HCT116 (cell line): Measurements from ENCODE around the gene CREB3L1. TPM values are rescaled to one million over a fixed set of nuclear protein-coding genes. Genes with fewer than 3 reads are reported as not detected.

Experiments
- ATAC-seq: fragments of 200-7000 bp; cut with Tn5 transposase; 2 replicates; pipeline ENCODE4 v1.9.1; 2020; ENCODE audit warnings: mild to moderate bottlenecking, moderate library complexity
- BruUV-seq: library from RNA; stranded (reverse); fragments of 400-500 nt; replicated peaks from 2 replicates; lab custom pipeline; 2021; lab: Mats Ljungman, UMichigan
- CTCF ChIA-PET: fragments of 300-600 bp; sonication (Branson Sonifier 250); formaldehyde crosslinking; loops from one replicate; lab custom pipeline; 2021; ENCODE audit warnings: antibody characterized with exemption; lab: Charles Lee
- POLR2A ChIA-PET: fragments of 300-600, 350-600 bp; sonication (Branson Sonifier 250); formaldehyde crosslinking; loops from one replicate; lab custom pipeline; 2021; ENCODE audit warnings: antibody characterized with exemption; lab: Charles Lee
- RAD21 ChIA-PET, 2 experiments: fragments of 300-600 bp; sonication (Branson Sonifier 250); formaldehyde crosslinking; loops; one replicate each; lab custom pipeline; 2023; ENCODE audit warnings: low total read pairs in 2 of 2; ENCODE audit not compliant: uncharacterized antibody in 2 of 2, unreplicated experiment in 2 of 2, low non-redundant PET in 1 of 2; lab: Charles Lee
- DNase-seq: peaks from one replicate; pipeline ENCODE4 v3.0.0-alpha.2; 2010; ENCODE audit warnings: low read depth, low spot score
- H2AFZ ChIP-seq: fragments of 200-600 bp; shearing (Covaris generic), sonication (generic); 2 replicates; pipeline ENCODE4 v1.6.1; 2017; ENCODE audit warnings: low read depth, mixed run types, mixed read lengths, antibody characterized with exemption, low read length; ENCODE audit not compliant: poor library complexity, severe bottlenecking
- H3K27ac ChIP-seq: 2 replicates; pipeline ENCODE4 v1.5.1; 2012; ENCODE audit warnings: low read depth, low read length
- H3K27me3 ChIP-seq: fragments of 200-600 bp; sonication (generic); 2 replicates; pipeline ENCODE4 v1.6.1; 2016; ENCODE audit warnings: mixed run types, low read length, mixed read lengths; ENCODE audit not compliant: insufficient read depth
- H3K36me3 ChIP-seq, 2 experiments: fragments of 200-500 bp in 1 of 2; fragments of 200-600 bp in 1 of 2; sonication (Bioruptor generic) in 1 of 2; sonication (generic) in 1 of 2; 2 replicates each; pipeline versions ENCODE4 v1.5.1 to v1.6.1; 2014 to 2016; ENCODE audit warnings: low read length in 2 of 2, inconsistent platforms in 1 of 2, mixed read lengths in 1 of 2, mixed run types in 1 of 2; ENCODE audit not compliant: insufficient read depth in 2 of 2, control insufficient read depth in 1 of 2
- H3K4me1 ChIP-seq, 2 experiments: fragments of 200-600 bp in 1 of 2; sonication (generic) in 1 of 2; 2 replicates each; pipeline versions ENCODE4 v1.5.1 to v1.6.1; 2012 to 2017; ENCODE audit warnings: low read length in 2 of 2, inconsistent platforms in 1 of 2, mild to moderate bottlenecking in 1 of 2, mixed read lengths in 1 of 2, mixed run types in 1 of 2, moderate library complexity in 1 of 2; ENCODE audit not compliant: insufficient read depth in 2 of 2, control insufficient read depth in 1 of 2
- H3K4me2 ChIP-seq: fragments of 200-600 bp; sonication (generic); 2 replicates; pipeline ENCODE4 v1.6.1; 2017; ENCODE audit warnings: mixed run types, low read length, mixed read lengths
- H3K4me3 ChIP-seq, 2 experiments: fragments of 200-600 bp in 1 of 2; sonication (generic) in 1 of 2; replicated peaks in 1 of 2; 2 replicates each; pipeline ENCODE4 v1.5.1; 2011 to 2016; ENCODE audit warnings: low read length in 2 of 2, control low read depth in 1 of 2, low read depth in 1 of 2, mild to moderate bottlenecking in 1 of 2, mixed read lengths in 1 of 2, mixed run types in 1 of 2
- H3K79me2 ChIP-seq: fragments of 200-600 bp; sonication (generic); 2 replicates; pipeline ENCODE4 v1.6.1; 2017; ENCODE audit warnings: mild to moderate bottlenecking, mixed run types, low read length, moderate library complexity, mixed read lengths; ENCODE audit not compliant: insufficient read depth
- H3K9ac ChIP-seq: fragments of 200-600 bp; sonication (generic); 2 replicates; pipeline ENCODE4 v1.6.1; 2016; ENCODE audit warnings: low read length, mixed read lengths
- H3K9me2 ChIP-seq: fragments of 200-600 bp; sonication (generic), shearing (Covaris generic); 2 replicates; pipeline ENCODE4 v1.6.1; 2017; ENCODE audit warnings: mixed run types, mild to moderate bottlenecking, moderate library complexity; ENCODE audit not compliant: insufficient read depth
- H3K9me3 ChIP-seq, 2 experiments: fragments of 200-500 bp in 1 of 2; fragments of 200-600 bp in 1 of 2; sonication (Bioruptor generic) in 1 of 2; sonication (generic) in 1 of 2; 2 replicates each; pipeline ENCODE4 v1.6.1; 2014 to 2017; ENCODE audit warnings: low read length in 2 of 2, mixed read lengths in 2 of 2, inconsistent platforms in 1 of 2, low read depth in 1 of 2, mild to moderate bottlenecking in 1 of 2, mixed run types in 1 of 2, moderate library complexity in 1 of 2; ENCODE audit not compliant: control insufficient read depth in 1 of 2, insufficient read depth in 1 of 2
- H4K20me1 ChIP-seq: fragments of 200-600 bp; sonication (generic), shearing (Covaris generic); 2 replicates; pipeline ENCODE4 v1.6.1; 2017; ENCODE audit warnings: mixed run types, mild to moderate bottlenecking, moderate library complexity; ENCODE audit not compliant: insufficient read depth
- CEBPB ChIP-seq: IDR thresholded peaks from 2 replicates; pipeline ENCODE4 v1.6.1; 2012; ENCODE audit warnings: low read depth
- EGR1 ChIP-seq: IDR thresholded peaks from 2 replicates; pipeline ENCODE4 v1.6.1; 2012; ENCODE audit warnings: low read depth
- ELF1 ChIP-seq: IDR thresholded peaks from 2 replicates; pipeline ENCODE4 v1.6.1; 2012; ENCODE audit warnings: low read depth, borderline replicate concordance
- EZH2 ChIP-seq: fragments of 200-600 bp; sonication (generic); IDR thresholded peaks from 2 replicates; pipeline ENCODE4 v1.6.1; 2017; ENCODE audit warnings: antibody characterized with exemption, mixed run types
- JUND ChIP-seq: IDR thresholded peaks from 2 replicates; pipeline ENCODE4 v1.6.1; 2012
- POLR2A ChIP-seq: IDR thresholded peaks from 2 replicates; pipeline ENCODE4 v1.7.0; 2011; ENCODE audit warnings: borderline replicate concordance; ENCODE audit not compliant: insufficient read depth, insufficient read length; ENCODE audit errors: extremely low read depth
- RAD21 ChIP-seq: IDR thresholded peaks from 2 replicates; pipeline ENCODE4 v1.6.1; 2012; ENCODE audit warnings: low read depth, mild to moderate bottlenecking
- SP1 ChIP-seq: IDR thresholded peaks from 2 replicates; pipeline ENCODE4 v1.6.1; 2012; ENCODE audit warnings: low read depth
- SRF ChIP-seq: IDR thresholded peaks from 2 replicates; pipeline ENCODE4 v1.6.1; 2012; ENCODE audit warnings: low read depth
- intact Hi-C: fragments of 100-400 bp; cut with micrococcal nuclease; formaldehyde crosslinking; loops from 2 replicates; pipeline ENCODE4 v1.10.0; 2022
- total RNA-seq: library from RNA; stranded (reverse); gene quantifications from one replicate; pipeline ENCODE4 v1.2.1, GENCODE V29; 2021; ENCODE audit not compliant: unreplicated experiment
- TF ChIP-seq, protein P1 (sequence below): IDR thresholded peaks from 2 replicates; pipeline ENCODE4 v1.6.1; 2011; ENCODE audit warnings: mild to moderate bottlenecking, low read length, moderate library complexity; ENCODE audit not compliant: insufficient replicate concordance; ENCODE audit errors: extremely low read depth
- TF ChIP-seq, protein P2 (sequence below), 3 experiments: fragments of 200-600 bp in 1 of 3; sonication (generic) in 1 of 3; IDR thresholded peaks in 2 of 3; conservative IDR thresholded peaks in 1 of 3; 2 replicates each; pipeline ENCODE4 v1.5.1; 2012 to 2017; ENCODE audit warnings: low read depth in 2 of 3, low read length in 2 of 3, antibody characterized with exemption in 1 of 3, borderline replicate concordance in 1 of 3, control low read depth in 1 of 3, mild to moderate bottlenecking in 1 of 3, mixed read lengths in 1 of 3, mixed run types in 1 of 3, moderate library complexity in 1 of 3; ENCODE audit not compliant: insufficient read depth in 1 of 3
- TF ChIP-seq, protein P3 (sequence below): IDR thresholded peaks from 2 replicates; pipeline ENCODE4 v1.6.1; 2012; ENCODE audit warnings: low read depth

CREB3L1 gene
- total RNA-seq, 1 experiment from 2014 or later = 0.37 TPM

DNA sequence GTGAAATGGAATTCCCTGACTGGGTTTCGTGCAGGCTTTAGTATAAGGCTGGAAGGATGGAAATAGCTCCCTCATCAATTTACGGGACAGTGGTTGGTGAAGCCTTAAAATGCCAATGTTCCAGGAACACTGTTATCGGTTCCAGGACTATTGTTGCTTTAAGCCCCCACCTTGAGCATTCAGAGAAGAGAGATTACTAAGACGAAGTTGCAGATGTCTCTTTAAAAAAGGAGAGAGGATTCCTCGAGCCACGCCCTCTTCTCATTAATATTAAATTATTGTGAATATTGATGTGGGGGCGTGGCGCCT, 195 bp upstream of the CREB3L1 start:
- no peak overlapping the region for H2AFZ ChIP-seq
- H3K4me2 ChIP-seq = peak overlapping the region; percentile 46
- ATAC-seq = peak; percentile 45; the same call in 1 of the 2 replicates
- BruUV-seq = no TSS peak
- ChIA-PET RAD21 (no interaction called here), CTCF (no interaction called here), POLR2A (no interaction called here)
- intact Hi-C loops = no loop called here
- no peaks in the 10 kb centered on the region for H3K9me2 ChIP-seq
- no peak overlapping the region for H3K27ac ChIP-seq
- no peak overlapping the region for H3K9ac ChIP-seq
- H3K4me1 ChIP-seq = peaks cover 10 to 17% of the 10 kb centered on the region in 2 experiments
- no peak for DNase-seq
- TF ChIP-seq, protein P1, sequence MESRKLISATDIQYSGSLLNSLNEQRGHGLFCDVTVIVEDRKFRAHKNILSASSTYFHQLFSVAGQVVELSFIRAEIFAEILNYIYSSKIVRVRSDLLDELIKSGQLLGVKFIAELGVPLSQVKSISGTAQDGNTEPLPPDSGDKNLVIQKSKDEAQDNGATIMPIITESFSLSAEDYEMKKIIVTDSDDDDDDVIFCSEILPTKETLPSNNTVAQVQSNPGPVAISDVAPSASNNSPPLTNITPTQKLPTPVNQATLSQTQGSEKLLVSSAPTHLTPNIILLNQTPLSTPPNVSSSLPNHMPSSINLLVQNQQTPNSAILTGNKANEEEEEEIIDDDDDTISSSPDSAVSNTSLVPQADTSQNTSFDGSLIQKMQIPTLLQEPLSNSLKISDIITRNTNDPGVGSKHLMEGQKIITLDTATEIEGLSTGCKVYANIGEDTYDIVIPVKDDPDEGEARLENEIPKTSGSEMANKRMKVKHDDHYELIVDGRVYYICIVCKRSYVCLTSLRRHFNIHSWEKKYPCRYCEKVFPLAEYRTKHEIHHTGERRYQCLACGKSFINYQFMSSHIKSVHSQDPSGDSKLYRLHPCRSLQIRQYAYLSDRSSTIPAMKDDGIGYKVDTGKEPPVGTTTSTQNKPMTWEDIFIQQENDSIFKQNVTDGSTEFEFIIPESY = no peak
- TF ChIP-seq ELF1 (no peak), CEBPB (no peak), EGR1 (no peak), RAD21 (no peak), JUND (no peak), SRF (no peak), EZH2 (no peak), SP1 (no peak), POLR2A (no peak)
- TF ChIP-seq, protein P2, sequence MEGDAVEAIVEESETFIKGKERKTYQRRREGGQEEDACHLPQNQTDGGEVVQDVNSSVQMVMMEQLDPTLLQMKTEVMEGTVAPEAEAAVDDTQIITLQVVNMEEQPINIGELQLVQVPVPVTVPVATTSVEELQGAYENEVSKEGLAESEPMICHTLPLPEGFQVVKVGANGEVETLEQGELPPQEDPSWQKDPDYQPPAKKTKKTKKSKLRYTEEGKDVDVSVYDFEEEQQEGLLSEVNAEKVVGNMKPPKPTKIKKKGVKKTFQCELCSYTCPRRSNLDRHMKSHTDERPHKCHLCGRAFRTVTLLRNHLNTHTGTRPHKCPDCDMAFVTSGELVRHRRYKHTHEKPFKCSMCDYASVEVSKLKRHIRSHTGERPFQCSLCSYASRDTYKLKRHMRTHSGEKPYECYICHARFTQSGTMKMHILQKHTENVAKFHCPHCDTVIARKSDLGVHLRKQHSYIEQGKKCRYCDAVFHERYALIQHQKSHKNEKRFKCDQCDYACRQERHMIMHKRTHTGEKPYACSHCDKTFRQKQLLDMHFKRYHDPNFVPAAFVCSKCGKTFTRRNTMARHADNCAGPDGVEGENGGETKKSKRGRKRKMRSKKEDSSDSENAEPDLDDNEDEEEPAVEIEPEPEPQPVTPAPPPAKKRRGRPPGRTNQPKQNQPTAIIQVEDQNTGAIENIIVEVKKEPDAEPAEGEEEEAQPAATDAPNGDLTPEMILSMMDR (IDR thresholded peaks at IDR 0.05 in 2 of 3, conservative IDR thresholded peaks at IDR 0.05 in 1 of 3; ENCODE audit: borderline replicate concordance in 1 of 3, insufficient read depth in 1 of 3, low read depth in 2 of 3, low read length in 2 of 3) = no peak
- TF ChIP-seq, protein P3, sequence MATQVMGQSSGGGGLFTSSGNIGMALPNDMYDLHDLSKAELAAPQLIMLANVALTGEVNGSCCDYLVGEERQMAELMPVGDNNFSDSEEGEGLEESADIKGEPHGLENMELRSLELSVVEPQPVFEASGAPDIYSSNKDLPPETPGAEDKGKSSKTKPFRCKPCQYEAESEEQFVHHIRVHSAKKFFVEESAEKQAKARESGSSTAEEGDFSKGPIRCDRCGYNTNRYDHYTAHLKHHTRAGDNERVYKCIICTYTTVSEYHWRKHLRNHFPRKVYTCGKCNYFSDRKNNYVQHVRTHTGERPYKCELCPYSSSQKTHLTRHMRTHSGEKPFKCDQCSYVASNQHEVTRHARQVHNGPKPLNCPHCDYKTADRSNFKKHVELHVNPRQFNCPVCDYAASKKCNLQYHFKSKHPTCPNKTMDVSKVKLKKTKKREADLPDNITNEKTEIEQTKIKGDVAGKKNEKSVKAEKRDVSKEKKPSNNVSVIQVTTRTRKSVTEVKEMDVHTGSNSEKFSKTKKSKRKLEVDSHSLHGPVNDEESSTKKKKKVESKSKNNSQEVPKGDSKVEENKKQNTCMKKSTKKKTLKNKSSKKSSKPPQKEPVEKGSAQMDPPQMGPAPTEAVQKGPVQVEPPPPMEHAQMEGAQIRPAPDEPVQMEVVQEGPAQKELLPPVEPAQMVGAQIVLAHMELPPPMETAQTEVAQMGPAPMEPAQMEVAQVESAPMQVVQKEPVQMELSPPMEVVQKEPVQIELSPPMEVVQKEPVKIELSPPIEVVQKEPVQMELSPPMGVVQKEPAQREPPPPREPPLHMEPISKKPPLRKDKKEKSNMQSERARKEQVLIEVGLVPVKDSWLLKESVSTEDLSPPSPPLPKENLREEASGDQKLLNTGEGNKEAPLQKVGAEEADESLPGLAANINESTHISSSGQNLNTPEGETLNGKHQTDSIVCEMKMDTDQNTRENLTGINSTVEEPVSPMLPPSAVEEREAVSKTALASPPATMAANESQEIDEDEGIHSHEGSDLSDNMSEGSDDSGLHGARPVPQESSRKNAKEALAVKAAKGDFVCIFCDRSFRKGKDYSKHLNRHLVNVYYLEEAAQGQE = no peak
- no peaks in the 10 kb centered on the region for H3K9me3 ChIP-seq
- H3K4me3 ChIP-seq = no peak overlapping the region
- no peaks in the 10 kb centered on the region for H3K79me2 ChIP-seq
- H4K20me1 ChIP-seq = no peaks in the 10 kb centered on the region
- H3K27me3 ChIP-seq = no peaks in the 10 kb centered on the region
- no peaks in the 10 kb centered on the region for H3K36me3 ChIP-seq
